ENCODE results near the gene PCSK1. TPM values are rescaled to one million over a fixed set of nuclear protein-coding genes. Genes with fewer than 3 reads are reported as not detected.

The PCSK1 gene
- total and polyA plus RNA-seq, 2 of the 8 experiments (the other 6 are each of a cell fraction or from before 2014, with no cell fraction given): 1.3 to 3.2 TPM

DNA sequence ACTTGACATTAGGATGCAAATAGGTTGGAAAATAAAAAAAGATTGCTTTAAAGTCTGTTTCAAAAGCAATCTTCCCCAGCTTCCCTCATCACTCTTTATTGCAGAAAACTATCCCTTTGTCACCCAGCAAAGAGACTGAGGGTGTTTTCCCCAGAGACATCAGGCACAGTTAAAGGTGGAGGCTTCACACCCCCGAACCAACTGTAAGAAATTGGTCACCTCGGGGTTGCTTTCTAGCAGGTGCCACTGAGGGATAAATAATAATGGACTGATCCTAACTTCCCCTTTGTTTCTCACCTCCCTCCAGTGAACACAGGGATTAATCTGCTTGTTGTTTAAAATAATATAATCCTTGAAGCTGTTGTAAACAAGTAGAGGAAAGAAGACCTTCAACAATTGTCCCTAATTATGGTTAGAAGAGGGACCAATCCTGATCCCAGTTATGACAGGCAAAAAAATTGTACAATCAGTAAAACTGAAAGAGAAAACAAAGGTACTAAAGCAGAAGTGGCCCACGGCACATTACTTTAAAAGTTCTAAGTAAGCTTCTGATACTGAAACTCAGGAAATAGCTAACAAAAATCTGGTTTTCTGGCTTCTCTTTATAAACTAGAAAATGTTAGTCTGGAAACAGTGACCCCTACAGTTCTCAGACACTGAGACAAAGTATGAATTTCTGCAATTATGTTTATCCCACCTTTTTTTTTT is 6.6 kb upstream of the PCSK1 start:
- no peak overlapping the region for H3K9ac ChIP-seq (replicated peaks in 1 of 4; ENCODE audit: extremely low read depth in 1 of 4, low read depth in 3 of 4, low read length in 3 of 4)
- ChIA-PET POLR2A (ENCODE audit: partially characterized antibody) (no interaction called here), CTCF (ENCODE audit: partially characterized antibody) (interaction anchor here (0.6 to 1.3 kb wide), 9 partner anchors 8 to 1212 kb away, joined by 3 to 8 read pairs (median 3); no protein-coding TSS in a partner anchor)
- no peak overlapping the region for H2BK20ac ChIP-seq (ENCODE audit: low read length)
- H4K20me1 ChIP-seq (replicated peaks in 1 of 2; ENCODE audit: control insufficient read depth in 1 of 2, insufficient read depth in 2 of 2, low read length in 2 of 2): no peaks in the 10 kb centered on the region
- no peak overlapping the region; a peak in 1 of 4 replicates for H3K4me2 ChIP-seq (ENCODE audit: insufficient read depth in 1 of 2, low read depth in 2 of 2, low read length in 2 of 2)
- TF ChIP-seq CEBPB (IDR thresholded peaks at IDR 0.05; ENCODE audit: low read depth, low read length): no peak
- TF ChIP-seq GTF2F1 (IDR thresholded peaks at IDR 0.05; ENCODE audit: borderline replicate concordance, low read depth, low read length): no peak
- TF ChIP-seq NRF1 (IDR thresholded peaks at IDR 0.05; ENCODE audit: low read depth, low read length): no peak
- TF ChIP-seq EGR1 (IDR thresholded peaks at IDR 0.05; ENCODE audit: borderline replicate concordance, low read depth, low read length): no peak
- H3K27ac ChIP-seq (ENCODE audit: low read depth, low read length): no peak overlapping the region
- H3K79me2 ChIP-seq (ENCODE audit: control insufficient read depth in 1 of 2, insufficient read depth in 2 of 2, low read length in 2 of 2): no peaks in the 10 kb centered on the region
- H4K5ac ChIP-seq (ENCODE audit: insufficient read length, low read depth, low read length): no peak overlapping the region
- H3K4ac ChIP-seq (replicated peaks; ENCODE audit: insufficient read length, low read depth, low read length): no peak overlapping the region
- no peak overlapping the region for H3K18ac ChIP-seq (ENCODE audit: extremely low read depth, low read length)
- no peak for DNase-seq (ENCODE audit: low read depth in 1 of 2, low spot score in 2 of 2)
- no peaks in the 10 kb centered on the region for H3K79me1 ChIP-seq (ENCODE audit: low read depth, low read length)
- no peak overlapping the region for H2BK120ac ChIP-seq (replicated peaks; ENCODE audit: low read depth, low read length)
- no peak overlapping the region for H4K8ac ChIP-seq (ENCODE audit: extremely low read depth, insufficient read depth, low read length)
- no peaks in the 10 kb centered on the region for H3K9me3 ChIP-seq (ENCODE audit: insufficient read depth in 2 of 2, low read depth in 1 of 2, low read length in 1 of 2)
- FAIRE-seq: no peak
- no peaks in the 10 kb centered on the region for H3K23me2 ChIP-seq (ENCODE audit: low read depth, low read length)
- H3K36me3 ChIP-seq (ENCODE audit: control insufficient read depth in 2 of 4, insufficient read depth in 4 of 4, low read length in 3 of 4): no peaks in the 10 kb centered on the region
- H2AFZ ChIP-seq (ENCODE audit: low read length): no peak overlapping the region
- H2BK15ac ChIP-seq (ENCODE audit: low read length): no peak overlapping the region
- no peak overlapping the region for H2BK12ac ChIP-seq (ENCODE audit: low read depth, low read length)
- no peak overlapping the region for H3K14ac ChIP-seq (ENCODE audit: insufficient read length)
- no peak overlapping the region for H4K91ac ChIP-seq (replicated peaks; ENCODE audit: insufficient read length, low read length)
- no peak overlapping the region for H2AK5ac ChIP-seq (ENCODE audit: low read depth, low read length)
- H3K23ac ChIP-seq (ENCODE audit: insufficient read length): no peak overlapping the region
- peaks cover 0 to 8% (median 0%) of the 10 kb centered on the region in 4 experiments; a peak in 3 of 7 replicates for H3K4me1 ChIP-seq (replicated peaks in 1 of 4; ENCODE audit: control insufficient read depth in 3 of 4, insufficient read depth in 4 of 4, low read length in 3 of 4)
- H3K56ac ChIP-seq (replicated peaks; ENCODE audit: insufficient read length, low read depth, low read length): no peak overlapping the region
- WGBS, 2 experiments (ENCODE audit: extremely low coverage in 1 of 2, insufficient coverage in 1 of 2, insufficient read length in 1 of 2, insufficient replicate concordance in 2 of 2, low coverage in 1 of 2, low lambda C conversion rate in 2 of 2, missing lambda C conversion rate in 1 of 2): 66% methylated on average over 3 of the region's 3 CpGs; no CpG with 5 or more reads in 1 of the 2 experiments
- H3K4me3 ChIP-seq (ENCODE audit: extremely low read depth in 1 of 4, insufficient read depth in 2 of 4, low read depth in 3 of 4, low read length in 4 of 4): no peak overlapping the region
- H3K27me3 ChIP-seq (replicated peaks in 1 of 4; ENCODE audit: control insufficient read depth in 3 of 4, extremely low read depth in 1 of 4, insufficient read depth in 3 of 4, low read length in 3 of 4): peaks cover 0 to 6% (median 1%) of the 10 kb centered on the region in 4 experiments; a peak in 4 of 7 replicates
- H2BK5ac ChIP-seq (ENCODE audit: low read depth, low read length): no peak overlapping the region

All from H1 (cell line).